ENCODE results near the gene PNKP. TPM values are rescaled to one million over a fixed set of nuclear protein-coding genes. Genes with fewer than 3 reads are reported as not detected.

PNKP gene
- total and polyA plus RNA-seq, 2 of the 8 experiments (the other 6 are each of a cell fraction or from before 2014, with no cell fraction given), result 45.8 to 105 TPM

GRCh38 chr19:49877020-49877878, 9.9 kb upstream of the PNKP start, which contains the start of the genes AKT1S1 and TBC1D17 (continued):
- TF ChIP-seq, protein P1, sequence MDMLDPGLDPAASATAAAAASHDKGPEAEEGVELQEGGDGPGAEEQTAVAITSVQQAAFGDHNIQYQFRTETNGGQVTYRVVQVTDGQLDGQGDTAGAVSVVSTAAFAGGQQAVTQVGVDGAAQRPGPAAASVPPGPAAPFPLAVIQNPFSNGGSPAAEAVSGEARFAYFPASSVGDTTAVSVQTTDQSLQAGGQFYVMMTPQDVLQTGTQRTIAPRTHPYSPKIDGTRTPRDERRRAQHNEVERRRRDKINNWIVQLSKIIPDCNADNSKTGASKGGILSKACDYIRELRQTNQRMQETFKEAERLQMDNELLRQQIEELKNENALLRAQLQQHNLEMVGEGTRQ (IDR thresholded peaks at IDR 0.05; ENCODE audit: low read length), result peak; percentile 97
- TF ChIP-seq BRCA1 (IDR thresholded peaks at IDR 0.05; ENCODE audit: low read depth, low read length) (peak; percentile 62), TBP (IDR thresholded peaks at IDR 0.05; ENCODE audit: low read depth, low read length) (peak; percentile 27; the same call in 1 of the 2 replicates), TAF1 (IDR thresholded peaks at IDR 0.05; ENCODE audit: low read depth, low read length) (peak; percentile 90), GABPA (IDR thresholded peaks at IDR 0.05; ENCODE audit: borderline replicate concordance, insufficient read depth, low read length) (peak; percentile 83; the same call in 1 of the 2 replicates), SP1 (IDR thresholded peaks at IDR 0.05; ENCODE audit: low read depth, low read length) (peak; percentile 71), KDM4A (IDR thresholded peaks at IDR 0.05; ENCODE audit: low read depth, low read length, severe bottlenecking) (peak; percentile 66), MAFK (IDR thresholded peaks at IDR 0.05; ENCODE audit: low read depth, low read length) (no peak; the same call in 1 of the 2 replicates), SP2 (IDR thresholded peaks at IDR 0.05; ENCODE audit: low read length) (no peak), BCL11A (IDR thresholded peaks at IDR 0.05; ENCODE audit: low read depth in 2 of 2, low read length in 2 of 2) (no peak), KDM1A (IDR thresholded peaks at IDR 0.05; ENCODE audit: borderline replicate concordance, low read length) (no peak), EZH2 (IDR thresholded peaks at IDR 0.05; ENCODE audit: low read depth, low read length, severe bottlenecking) (no peak), ASH2L (IDR thresholded peaks at IDR 0.05; ENCODE audit: low read length) (peak; percentile 19), CTBP2 (IDR thresholded peaks at IDR 0.05; ENCODE audit: borderline replicate concordance, insufficient read depth, insufficient read length, low read length) (no peak), RNF2 (IDR thresholded peaks at IDR 0.05; ENCODE audit: borderline replicate concordance, low read depth, low read length, missing control alignments, poor library complexity, severe bottlenecking) (no peak), CREB1 (IDR thresholded peaks at IDR 0.05) (peak; percentile 92), TAF7 (optimal IDR thresholded peaks at IDR 0.05; ENCODE audit: borderline replicate concordance, low read depth, low read length) (peak; percentile 83)
- TF ChIP-seq, protein P2, sequence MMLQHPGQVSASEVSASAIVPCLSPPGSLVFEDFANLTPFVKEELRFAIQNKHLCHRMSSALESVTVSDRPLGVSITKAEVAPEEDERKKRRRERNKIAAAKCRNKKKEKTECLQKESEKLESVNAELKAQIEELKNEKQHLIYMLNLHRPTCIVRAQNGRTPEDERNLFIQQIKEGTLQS (IDR thresholded peaks at IDR 0.05; ENCODE audit: insufficient read depth, low read depth, low read length), result peak; percentile 75
- TF ChIP-seq, protein P3, sequence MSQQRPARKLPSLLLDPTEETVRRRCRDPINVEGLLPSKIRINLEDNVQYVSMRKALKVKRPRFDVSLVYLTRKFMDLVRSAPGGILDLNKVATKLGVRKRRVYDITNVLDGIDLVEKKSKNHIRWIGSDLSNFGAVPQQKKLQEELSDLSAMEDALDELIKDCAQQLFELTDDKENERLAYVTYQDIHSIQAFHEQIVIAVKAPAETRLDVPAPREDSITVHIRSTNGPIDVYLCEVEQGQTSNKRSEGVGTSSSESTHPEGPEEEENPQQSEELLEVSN (IDR thresholded peaks at IDR 0.05), result peak; percentile 50; the same call in 1 of the 2 replicates
- TF ChIP-seq, protein P4, sequence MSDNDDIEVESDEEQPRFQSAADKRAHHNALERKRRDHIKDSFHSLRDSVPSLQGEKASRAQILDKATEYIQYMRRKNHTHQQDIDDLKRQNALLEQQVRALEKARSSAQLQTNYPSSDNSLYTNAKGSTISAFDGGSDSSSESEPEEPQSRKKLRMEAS (IDR thresholded peaks at IDR 0.05), result peak; percentile 95

Measured in H1 (cell line).